HepG2 (cell line): ENCODE results near the gene SPTBN4. TPM values are rescaled to one million over a fixed set of nuclear protein-coding genes. Genes with fewer than 3 reads are reported as not detected.

ENCODE experiments used
- ATAC-seq: fragments of 200-7000 bp; cut with Tn5 transposase; 3 replicates; pipeline ENCODE4 v1.9.1; 2020; ENCODE audit warnings: mild to moderate bottlenecking, moderate library complexity
- BruUV-seq: library from RNA; stranded (reverse); fragments of 400-500 nt; replicated peaks from 2 replicates; lab custom pipeline; 2021; lab: Mats Ljungman, UMichigan
- CTCF ChIA-PET: fragments of 300-600 bp; formaldehyde crosslinking; extraction: SDS; loops from one replicate; lab custom pipeline; 2021; ENCODE audit warnings: low total read pairs, inconsistent platforms, low intra/inter-chr PET ratio; lab: Yijun Ruan, JAX
- POLR2A ChIA-PET: fragments of 350-600 bp; sonication (Branson Sonifier 250); formaldehyde crosslinking; loops from one replicate; lab custom pipeline; 2020; ENCODE audit warnings: antibody characterized with exemption, inconsistent platforms; lab: Yijun Ruan, JAX
- DNase-seq: peaks from one replicate; pipeline ENCODE4 v3.0.0-alpha.2; 2015; ENCODE audit warnings: low spot score
- FAIRE-seq: peaks from 3 replicates; lab custom pipeline; 2011; peaks lifted over from hg19 to GRCh38; lab: Jason Lieb, UNC
- H2AFZ ChIP-seq: one replicate; pipeline ENCODE4 v1.6.1; 2011; ENCODE audit warnings: low read length, inconsistent platforms
- H3K27ac ChIP-seq: fragments of 300-600 bp; 3 replicates; pipeline ENCODE4 v1.8.0; 2011; ENCODE audit warnings: mixed run types, mild to moderate bottlenecking, mixed read lengths, low read length, inconsistent platforms; ENCODE audit not compliant: insufficient read depth; ENCODE audit errors: extremely low read length
- H3K27me3 ChIP-seq, 2 experiments: fragments of 200-600 bp in 1 of 2; 2 replicates in 1 of 2; 3 replicates in 1 of 2; pipeline versions ENCODE4 v1.6.0 to v1.8.0; 2011; ENCODE audit warnings: low read length in 2 of 2, mild to moderate bottlenecking in 2 of 2, moderate library complexity in 2 of 2, inconsistent platforms in 1 of 2; ENCODE audit not compliant: insufficient read depth in 2 of 2, control insufficient read depth in 1 of 2
- H3K36me3 ChIP-seq, 2 experiments: fragments of 200-600 bp in 1 of 2; replicated peaks in 1 of 2; 2 replicates in 1 of 2; 3 replicates in 1 of 2; pipeline versions ENCODE4 v1.5.1 to v1.8.0; 2011; ENCODE audit warnings: low read length in 2 of 2, inconsistent platforms in 1 of 2; ENCODE audit not compliant: insufficient read depth in 2 of 2, control insufficient read depth in 1 of 2
- H3K4me1 ChIP-seq: 2 replicates; pipeline ENCODE4 v1.5.1; 2012; ENCODE audit warnings: low read length, inconsistent platforms; ENCODE audit not compliant: insufficient read depth
- H3K4me2 ChIP-seq: 2 replicates; pipeline ENCODE4 v1.6.0; 2011; ENCODE audit warnings: low read depth, low read length, inconsistent platforms
- H3K4me3 ChIP-seq, 3 experiments: fragments of 200-600 bp in 1 of 3; sonication (generic), shearing (Covaris generic) in 1 of 3; replicated peaks in 1 of 3; 2 replicates each; pipeline ENCODE4 v1.5.1; 2011 to 2016; ENCODE audit warnings: low read length in 3 of 3, inconsistent platforms in 2 of 3, low read depth in 2 of 3, mild to moderate bottlenecking in 2 of 3, control low read depth in 1 of 3, mixed read lengths in 1 of 3; ENCODE audit not compliant: insufficient read depth in 1 of 3
- H3K79me2 ChIP-seq: one replicate; pipeline ENCODE4 v1.6.1; 2011; ENCODE audit warnings: low read length, inconsistent platforms; ENCODE audit not compliant: insufficient read depth
- H3K9ac ChIP-seq: 2 replicates; pipeline ENCODE4 v1.6.0; 2011; ENCODE audit warnings: mild to moderate bottlenecking, low read depth, low read length, inconsistent platforms; ENCODE audit not compliant: insufficient read depth
- H3K9me3 ChIP-seq: 2 replicates; pipeline ENCODE4 v1.5.1; 2012; ENCODE audit warnings: mild to moderate bottlenecking, low read length
- H4K20me1 ChIP-seq: 2 replicates; pipeline ENCODE4 v1.6.0; 2011; ENCODE audit warnings: inconsistent platforms, mild to moderate bottlenecking, low read length, moderate library complexity; ENCODE audit not compliant: insufficient read depth
- BRD4 ChIP-seq: sonication (generic); formaldehyde crosslinking; IDR thresholded peaks from 2 replicates; pipeline ENCODE4 v1.4.0; 2020; ENCODE audit warnings: missing genetic modification reagents
- HMGA1 ChIP-seq: sonication (generic); formaldehyde crosslinking; conservative IDR thresholded peaks from 2 replicates; pipeline ENCODE4 v1.4.0; 2020; ENCODE audit warnings: missing genetic modification reagents
- HNRNPK ChIP-seq: fragments of 200-400 bp; formaldehyde crosslinking; IDR thresholded peaks from 2 replicates; pipeline ENCODE4 v1.6.1; 2018; ENCODE audit warnings: low read length, low read depth, moderate library complexity, mild to moderate bottlenecking; ENCODE audit not compliant: poor library complexity, severe bottlenecking
- IKZF4 ChIP-seq: sonication (generic); formaldehyde crosslinking; IDR thresholded peaks from 2 replicates; pipeline ENCODE4 v1.5.1; 2020; ENCODE audit warnings: borderline replicate concordance, mild to moderate bottlenecking, low read depth, missing genetic modification reagents; ENCODE audit errors: not compliant biosample characterization
- JUND ChIP-seq: sonication (generic); formaldehyde crosslinking; IDR thresholded peaks from 2 replicates; pipeline ENCODE4 v1.8.0; 2022; ENCODE audit warnings: mild to moderate bottlenecking, missing genetic modification reagents
- KAT2B ChIP-seq: fragments of 150-350 bp; IDR thresholded peaks from 2 replicates; pipeline ENCODE4 v1.6.1; 2014; ENCODE audit warnings: low read depth, low read length, borderline replicate concordance
- KLF12 ChIP-seq: sonication (generic); formaldehyde crosslinking; IDR thresholded peaks from 2 replicates; pipeline ENCODE4 v1.4.0; 2020; ENCODE audit warnings: missing genetic modification reagents, borderline replicate concordance
- MAX ChIP-seq: IDR thresholded peaks from 2 replicates; pipeline ENCODE4 v1.6.1; 2012; ENCODE audit warnings: inconsistent platforms
- MLLT10 ChIP-seq: sonication (generic); formaldehyde crosslinking; IDR thresholded peaks from 2 replicates; pipeline ENCODE4 v1.4.0; 2020; ENCODE audit warnings: missing genetic modification reagents
- SRSF1 ChIP-seq: fragments of 200-400 bp; formaldehyde crosslinking; optimal IDR thresholded peaks from 2 replicates; pipeline ENCODE3; 2017; ENCODE audit warnings: mild to moderate bottlenecking, low read depth, low read length, moderate library complexity
- TOPORS ChIP-seq: sonication (generic); formaldehyde crosslinking; IDR thresholded peaks from 2 replicates; pipeline ENCODE4 v1.8.0; 2023; ENCODE audit warnings: mild to moderate bottlenecking, missing genetic modification reagents
- ZNF510 ChIP-seq: sonication (generic); formaldehyde crosslinking; IDR thresholded peaks from 2 replicates; pipeline ENCODE4 v1.4.0; 2020; ENCODE audit warnings: low read depth, mild to moderate bottlenecking, missing genetic modification reagents
- ZNF749 ChIP-seq: sonication (generic); formaldehyde crosslinking; IDR thresholded peaks from 2 replicates; pipeline ENCODE4 v1.8.0; 2022; ENCODE audit warnings: mild to moderate bottlenecking, missing genetic modification reagents, moderate library complexity, borderline replicate concordance
- ZNF816 ChIP-seq: sonication (generic); formaldehyde crosslinking; IDR thresholded peaks from 2 replicates; pipeline ENCODE4 v1.8.0; 2022; ENCODE audit warnings: missing genetic modification reagents, mild to moderate bottlenecking, borderline replicate concordance
- ZSCAN31 ChIP-seq: sonication (generic); formaldehyde crosslinking; IDR thresholded peaks from 2 replicates; pipeline ENCODE4 v1.5.0; 2020; ENCODE audit warnings: low read depth, mild to moderate bottlenecking, missing genetic modification reagents
- WGBS: methylation state at CpG from one replicate; pipeline ENCODE4 v1.1.6; 2017; ENCODE audit warnings: low lambda C conversion rate; 5-methylcytosine and 5-hydroxymethylcytosine counted together
- in situ Hi-C: cut with HindIII; loops from 2 replicates; pipeline ENCODE4 v1.10.0; 2017; ENCODE audit warnings: low pct_unique_long_range_greater_than_20kb; ENCODE audit not compliant: extremely low pct_ligation_motif_present
- intact Hi-C: fragments of 100-400 bp; cut with micrococcal nuclease; formaldehyde crosslinking; loops from one replicate; pipeline ENCODE4 v1.10.0; 2022; ENCODE audit not compliant: unreplicated experiment
- polyA plus RNA-seq, 8 experiments: library from polyadenylated mRNA; depleted of rRNA in 3 of 8; stranded (reverse) in 7 of 8; unstranded in 1 of 8; fragments of >200 nt; fragmentation: Illumina TruSeq in 4 of 8; extraction: Trizol in 4 of 8; gene quantifications; 2 replicates each; pipeline versions ENCODE4 v1.2.1 to v1.2.3, GENCODE V29; 2011 to 2016; ENCODE audit warnings: low read depth in 4 of 8, missing spikeins in 1 of 8, mixed read lengths in 1 of 8; ENCODE audit not compliant: insufficient read depth in 1 of 8
- total RNA-seq, 5 experiments: library from RNA; depleted of rRNA; stranded (reverse); fragments of >200 nt; fragmentation: Illumina TruSeq; extraction: Trizol; gene quantifications; 2 replicates each; pipeline ENCODE4 v1.2.3, GENCODE V29; 2016; ENCODE audit warnings: low read depth in 1 of 5
- TF ChIP-seq, protein P1 (sequence below): sonication (generic); formaldehyde crosslinking; IDR thresholded peaks from 2 replicates; pipeline ENCODE4 v1.4.0; 2020; ENCODE audit warnings: missing genetic modification reagents, mild to moderate bottlenecking, borderline replicate concordance
- TF ChIP-seq, protein P2 (sequence below): sonication (generic); formaldehyde crosslinking; IDR thresholded peaks from 2 replicates; pipeline ENCODE4 v1.4.0; 2020; ENCODE audit warnings: mild to moderate bottlenecking, missing genetic modification reagents

SPTBN4 gene
- total and polyA plus RNA-seq, 2 of the 13 experiments (the other 11 are each of a cell fraction or from before 2014, with no cell fraction given): 0.11 TPM

GRCh38 chr19:40420766-40421765 is 45.7 kb upstream of the SPTBN4 start (continued):
- TF ChIP-seq IKZF4 (peak; percentile 92), MAX (peak; percentile 83), TOPORS (CRISPR knock-in tag) (peak; percentile 45), ZNF816 (CRISPR knock-in tag) (peak; percentile 38; the same call in 1 of the 2 replicates), HNRNPK (peak; percentile 89), KLF12 (CRISPR knock-in tag) (peak; percentile 55; the same call in 1 of the 2 replicates)
- TF ChIP-seq, protein P1, sequence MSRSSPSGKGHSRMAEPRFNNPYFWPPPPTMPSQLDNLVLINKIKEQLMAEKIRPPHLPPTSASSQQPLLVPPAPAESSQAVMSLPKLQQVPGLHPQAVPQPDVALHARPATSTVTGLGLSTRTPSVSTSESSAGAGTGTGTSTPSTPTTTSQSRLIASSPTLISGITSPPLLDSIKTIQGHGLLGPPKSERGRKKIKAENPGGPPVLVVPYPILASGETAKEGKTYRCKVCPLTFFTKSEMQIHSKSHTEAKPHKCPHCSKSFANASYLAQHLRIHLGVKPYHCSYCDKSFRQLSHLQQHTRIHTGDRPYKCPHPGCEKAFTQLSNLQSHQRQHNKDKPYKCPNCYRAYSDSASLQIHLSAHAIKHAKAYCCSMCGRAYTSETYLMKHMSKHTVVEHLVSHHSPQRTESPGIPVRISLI (CRISPR knock-in tag): no peak; the same call in 1 of the 2 replicates

DNA sequence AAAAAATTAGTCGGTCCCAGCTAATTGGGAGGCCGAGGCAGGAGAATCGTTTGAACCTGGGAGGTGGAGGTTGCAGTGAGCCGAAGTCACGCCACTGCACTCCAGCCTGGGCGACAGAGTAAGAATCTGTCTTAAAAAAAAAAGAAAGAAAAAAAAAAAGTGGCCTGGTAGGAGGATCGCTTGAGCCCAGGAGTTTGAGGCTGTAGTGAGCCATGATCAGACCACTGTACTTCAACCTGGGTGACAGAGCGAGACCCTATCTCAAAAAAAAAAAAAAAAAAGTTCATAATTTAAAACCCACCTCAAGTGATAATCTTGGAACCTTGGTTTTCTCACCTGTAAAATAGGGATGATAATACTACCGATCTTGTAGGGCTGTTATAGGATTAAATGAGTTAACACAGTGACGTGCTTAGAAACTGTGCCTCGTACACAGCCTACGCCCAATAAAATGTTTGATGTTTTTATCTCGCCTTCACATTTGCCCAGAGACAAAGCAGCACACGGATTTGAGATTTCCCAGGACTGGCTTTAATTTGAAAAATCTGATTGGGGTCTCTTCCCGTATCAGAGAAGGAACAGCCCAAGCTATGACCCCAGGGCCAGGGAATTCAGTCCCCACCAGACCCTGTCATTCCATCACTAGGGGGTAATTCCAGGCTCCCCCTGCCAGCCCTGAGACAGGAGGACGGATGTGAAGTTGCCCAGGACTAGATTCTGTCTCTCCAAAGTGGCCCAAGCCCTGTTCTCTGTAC is 44.6 kb upstream of the SPTBN4 start:
- no peak overlapping the region for H3K9ac ChIP-seq
- TF ChIP-seq KAT2B (no peak), JUND (no peak), HMGA1 (CRISPR knock-in tag) (no peak), SRSF1 (no peak), ZSCAN31 (CRISPR knock-in tag) (no peak), BRD4 (no peak), ZNF510 (CRISPR knock-in tag) (no peak), MLLT10 (CRISPR knock-in tag) (no peak), ZNF749 (CRISPR knock-in tag) (no peak)
- TF ChIP-seq, protein P2, sequence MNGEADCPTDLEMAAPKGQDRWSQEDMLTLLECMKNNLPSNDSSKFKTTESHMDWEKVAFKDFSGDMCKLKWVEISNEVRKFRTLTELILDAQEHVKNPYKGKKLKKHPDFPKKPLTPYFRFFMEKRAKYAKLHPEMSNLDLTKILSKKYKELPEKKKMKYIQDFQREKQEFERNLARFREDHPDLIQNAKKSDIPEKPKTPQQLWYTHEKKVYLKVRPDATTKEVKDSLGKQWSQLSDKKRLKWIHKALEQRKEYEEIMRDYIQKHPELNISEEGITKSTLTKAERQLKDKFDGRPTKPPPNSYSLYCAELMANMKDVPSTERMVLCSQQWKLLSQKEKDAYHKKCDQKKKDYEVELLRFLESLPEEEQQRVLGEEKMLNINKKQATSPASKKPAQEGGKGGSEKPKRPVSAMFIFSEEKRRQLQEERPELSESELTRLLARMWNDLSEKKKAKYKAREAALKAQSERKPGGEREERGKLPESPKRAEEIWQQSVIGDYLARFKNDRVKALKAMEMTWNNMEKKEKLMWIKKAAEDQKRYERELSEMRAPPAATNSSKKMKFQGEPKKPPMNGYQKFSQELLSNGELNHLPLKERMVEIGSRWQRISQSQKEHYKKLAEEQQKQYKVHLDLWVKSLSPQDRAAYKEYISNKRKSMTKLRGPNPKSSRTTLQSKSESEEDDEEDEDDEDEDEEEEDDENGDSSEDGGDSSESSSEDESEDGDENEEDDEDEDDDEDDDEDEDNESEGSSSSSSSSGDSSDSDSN: no peak

More for the DNA sequence above, 44.6 kb upstream of the SPTBN4 start:
- ChIA-PET CTCF (interaction anchor here (0.6 kb wide), 1 partner anchor 67 kb away, joined by 3 read pairs; no protein-coding TSS in a partner anchor), POLR2A (no interaction called here)
- peaks cover 10% of the 10 kb centered on the region for H3K79me2 ChIP-seq
- ATAC-seq (no peak), FAIRE-seq (no peak), DNase-seq (no peak)
- no TSS peak for BruUV-seq
- peaks cover 46% of the 10 kb centered on the region for H3K4me1 ChIP-seq
- H3K9me3 ChIP-seq: no peaks in the 10 kb centered on the region
- WGBS: 91% methylated on average over 15 of the region's 16 CpGs
- H3K4me2 ChIP-seq: 0 out of 2 replicates have a peak overlapping the region, but pooled peaks have one; percentile 79
- intact Hi-C loops: loop anchor here (2.0 to 10.0 kb wide), 2 partner anchors 23 to 77 kb away; partner anchors contain the start of genes C19orf47, PLD3 and SERTAD3
- no peaks in the 10 kb centered on the region for H4K20me1 ChIP-seq
- no peak overlapping the region for H2AFZ ChIP-seq
- H3K4me3 ChIP-seq: no peak overlapping the region
- in situ Hi-C loops: no loop called here
- H3K27ac ChIP-seq: no peak overlapping the region
- H3K27me3 ChIP-seq: no peaks in the 10 kb centered on the region; a peak in 1 of 5 replicates
- peaks cover 0 to 2% of the 10 kb centered on the region in 2 experiments; a peak in 1 of 5 replicates for H3K36me3 ChIP-seq
